ENCODE data around the gene ZHX3.

- TF ChIP-seq CTCF (conservative IDR thresholded peaks at IDR 0.05): no peak
- no peak for TF ChIP-seq EZH2 (IDR thresholded peaks at IDR 0.05; ENCODE audit: low read depth)
These were observed 136.0 kb downstream of the ZHX3 start for GRCh38 chr20:41181567-41181966.

Measured in PC-9 (cell line).